ENCODE results near the gene GREB1L.
"Not testable (repeated sequence)": the region's sequence is repeated elsewhere in the genome, so short reads cannot be mapped to it uniquely, and the experiment has no call there.

GREB1L gene

GRCh38 chr18:21275645-21276044 is 33.6 kb downstream of the GREB1L start:
- TF ChIP-seq POLR2A (IDR thresholded peaks at IDR 0.05; ENCODE audit: low read length), result no peak
- TF ChIP-seq GATA1 (IDR thresholded peaks at IDR 0.05; ENCODE audit: low read depth, low read length), result no peak
- no peak for DNase-seq

DNA sequence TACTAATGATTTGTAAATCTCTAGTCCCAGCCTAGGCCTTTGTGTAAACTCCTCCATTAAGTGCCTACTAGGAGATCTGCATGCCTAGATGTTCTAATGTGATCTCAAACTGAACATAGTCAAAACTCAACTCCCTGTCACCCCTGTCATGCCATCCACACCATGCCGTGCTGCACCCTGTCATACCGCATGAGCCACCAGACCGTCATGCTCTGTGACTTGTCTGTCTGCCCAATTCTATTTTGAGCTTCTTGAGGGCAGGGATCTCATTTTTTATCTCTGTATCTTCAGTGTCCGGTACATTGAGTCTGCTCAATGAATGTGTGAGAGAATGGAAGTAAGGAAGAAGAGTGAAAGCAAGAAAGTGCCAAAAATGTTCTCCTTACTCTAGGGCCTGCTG is 35.5 kb downstream of the GREB1L start:
- no peak for DNase-seq
- TF ChIP-seq GATA1 (IDR thresholded peaks at IDR 0.05; ENCODE audit: low read depth, low read length), result no peak
- no peak for TF ChIP-seq POLR2A (IDR thresholded peaks at IDR 0.05; ENCODE audit: low read length)

GRCh38 chr18:21278218-21278617 is 36.2 kb downstream of the GREB1L start:
- DNase-seq, result not testable (repeated sequence)

GRCh38 chr18:21281603-21282002 is 39.6 kb downstream of the GREB1L start:
- no peak for DNase-seq
- no peak for TF ChIP-seq POLR2A (IDR thresholded peaks at IDR 0.05; ENCODE audit: low read length)

GRCh38 chr18:21284540-21284939 is 42.5 kb downstream of the GREB1L start:
- no peak for TF ChIP-seq POLR2A (IDR thresholded peaks at IDR 0.05; ENCODE audit: low read length)
- no peak for TF ChIP-seq GATA1 (IDR thresholded peaks at IDR 0.05; ENCODE audit: low read depth, low read length)
- no peak for DNase-seq

- no peak for DNase-seq
Observed at GRCh38 chr18:21289827-21290226, 47.8 kb downstream of the GREB1L start.

DNA sequence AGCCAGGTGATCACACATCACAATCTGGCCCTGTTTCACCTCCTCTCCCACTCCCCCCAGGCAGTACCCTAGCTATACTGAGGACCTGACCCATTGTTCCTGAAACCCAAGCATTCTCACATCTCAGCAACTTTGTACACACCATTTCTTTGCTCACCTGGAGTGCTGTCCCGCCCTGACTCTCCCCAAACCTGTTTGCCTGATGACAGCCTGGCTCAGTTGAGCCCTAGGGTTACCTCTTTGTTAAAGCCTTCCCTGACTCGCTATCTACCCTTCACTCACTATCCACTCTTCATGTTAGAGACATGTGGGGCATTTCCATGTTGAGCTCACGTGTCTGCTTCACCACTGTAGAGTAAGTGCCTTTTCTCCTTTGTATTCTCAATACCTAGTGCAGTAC is 49.1 kb downstream of the GREB1L start:
- DNase-seq, result no peak
- TF ChIP-seq GATA1 (IDR thresholded peaks at IDR 0.05; ENCODE audit: low read depth, low read length), result no peak
- TF ChIP-seq POLR2A (IDR thresholded peaks at IDR 0.05; ENCODE audit: low read length), result no peak

More at GRCh38 chr18:21289827-21290226, 47.8 kb downstream of the GREB1L start:
- TF ChIP-seq GATA1 (IDR thresholded peaks at IDR 0.05; ENCODE audit: low read depth, low read length), result no peak

GRCh38 chr18:21293479-21293878 is 51.4 kb downstream of the GREB1L start:
- no peak for DNase-seq
- TF ChIP-seq POLR2A (IDR thresholded peaks at IDR 0.05; ENCODE audit: low read length) (no peak), GATA1 (IDR thresholded peaks at IDR 0.05; ENCODE audit: low read depth, low read length) (no peak)

- DNase-seq, result no peak
- TF ChIP-seq POLR2A (IDR thresholded peaks at IDR 0.05; ENCODE audit: low read length) (no peak), GATA1 (IDR thresholded peaks at IDR 0.05; ENCODE audit: low read depth, low read length) (no peak)
Observed at GRCh38 chr18:21295101-21295500, 53.1 kb downstream of the GREB1L start.

GRCh38 chr18:21296045-21296444 is 54.0 kb downstream of the GREB1L start:
- TF ChIP-seq POLR2A (IDR thresholded peaks at IDR 0.05; ENCODE audit: low read length) (no peak), GATA1 (IDR thresholded peaks at IDR 0.05; ENCODE audit: low read depth, low read length) (no peak)
- DNase-seq, result no peak

- TF ChIP-seq GATA1 (IDR thresholded peaks at IDR 0.05; ENCODE audit: low read depth, low read length), result no peak
- TF ChIP-seq POLR2A (IDR thresholded peaks at IDR 0.05; ENCODE audit: low read length), result no peak
- DNase-seq, result no peak
Observed at GRCh38 chr18:21298351-21298750, 56.3 kb downstream of the GREB1L start.

- TF ChIP-seq POLR2A (IDR thresholded peaks at IDR 0.05; ENCODE audit: low read length) (no peak), GATA1 (IDR thresholded peaks at IDR 0.05; ENCODE audit: low read depth, low read length) (no peak)
- DNase-seq, result no peak
Observed at GRCh38 chr18:21300035-21300907, 58.2 kb downstream of the GREB1L start.

- TF ChIP-seq GATA1 (IDR thresholded peaks at IDR 0.05; ENCODE audit: low read depth, low read length), result no peak
- TF ChIP-seq POLR2A (IDR thresholded peaks at IDR 0.05; ENCODE audit: low read length), result no peak
- DNase-seq, result no peak
Observed at GRCh38 chr18:21300908-21301200, 58.8 kb downstream of the GREB1L start.

- DNase-seq, result no peak
- TF ChIP-seq GATA1 (IDR thresholded peaks at IDR 0.05; ENCODE audit: low read depth, low read length), result no peak
- TF ChIP-seq POLR2A (IDR thresholded peaks at IDR 0.05; ENCODE audit: low read length), result no peak
Observed at GRCh38 chr18:21303445-21303844, 61.4 kb downstream of the GREB1L start.

DNA sequence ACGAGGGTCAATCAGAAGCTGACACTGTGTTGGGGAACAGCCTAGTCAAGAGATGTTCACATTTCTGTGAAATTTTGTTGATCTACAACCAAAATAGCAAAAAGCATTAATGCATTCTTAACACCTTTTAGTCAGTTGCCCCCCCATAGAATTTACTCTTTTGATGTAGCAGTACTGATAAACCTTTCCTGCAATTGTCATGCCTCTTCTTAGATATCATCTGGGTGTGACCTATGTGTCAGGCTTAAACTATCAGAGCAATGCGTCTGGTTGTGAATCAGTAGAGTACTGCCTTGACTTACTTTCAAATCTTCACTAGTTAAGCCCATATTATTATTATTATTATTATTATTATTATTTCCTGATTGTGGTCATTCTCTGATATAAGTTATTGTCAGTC is 61.9 kb downstream of the GREB1L start:
- no peak for DNase-seq
- TF ChIP-seq GATA1 (IDR thresholded peaks at IDR 0.05; ENCODE audit: low read depth, low read length), result no peak
- no peak for TF ChIP-seq POLR2A (IDR thresholded peaks at IDR 0.05; ENCODE audit: low read length)

- no peak for TF ChIP-seq GATA1 (IDR thresholded peaks at IDR 0.05; ENCODE audit: low read depth, low read length)
- TF ChIP-seq POLR2A (IDR thresholded peaks at IDR 0.05; ENCODE audit: low read length), result no peak
- DNase-seq, result no peak
Observed at GRCh38 chr18:21305621-21306020, 63.6 kb downstream of the GREB1L start.

All from erythroblast (primary cell).